Activated gamma-delta T cell treated with Interleukin-2 at 50 U/mL for 16 hours (primary cell): Measurements from ENCODE around the gene GSK3B.
"Not testable (repeated sequence)": the region's sequence is repeated elsewhere in the genome, so short reads cannot be mapped to it uniquely, and the experiment has no call there.

Experiments
- DNase-seq: peaks from one replicate; pipeline ENCODE4 v3.0.0-alpha.2; 2020

The GSK3B gene

GRCh38 chr3:119927190-119927589 lies 167.1 kb downstream of the GSK3B start:
- no peak for DNase-seq

GRCh38 chr3:119924111-119925094 lies 169.8 kb downstream of the GSK3B start:
- DNase-seq, result no peak

- no peak for DNase-seq
Observed at GRCh38 chr3:119918992-119919933, 175.0 kb downstream of the GSK3B start.

GRCh38 chr3:119913021-119913420 lies 181.2 kb downstream of the GSK3B start:
- DNase-seq, result no peak

- DNase-seq, result no peak
Observed at GRCh38 chr3:119912220-119912619, 182.0 kb downstream of the GSK3B start.

GRCh38 chr3:119911748-119912147 lies 182.5 kb downstream of the GSK3B start:
- DNase-seq, result no peak

- DNase-seq, result no peak
Observed at GRCh38 chr3:119902061-119902460, 192.2 kb downstream of the GSK3B start.

GRCh38 chr3:119901148-119901547 lies 193.1 kb downstream of the GSK3B start:
- DNase-seq, result no peak

GRCh38 chr3:119899192-119899511 lies 195.1 kb downstream of the GSK3B start:
- DNase-seq, result no peak

- DNase-seq, result no peak
Observed at GRCh38 chr3:119898478-119899191, 195.6 kb downstream of the GSK3B start.

GRCh38 chr3:119894195-119894594 lies 200.1 kb downstream of the GSK3B start:
- no peak for DNase-seq

- no peak for DNase-seq
Observed at GRCh38 chr3:119893769-119894168, 200.5 kb downstream of the GSK3B start.

GRCh38 chr3:119891944-119892721 lies 202.1 kb downstream of the GSK3B start:
- DNase-seq, result peak; percentile 29

- not testable (repeated sequence) for DNase-seq
Observed at GRCh38 chr3:119888681-119889080, 205.6 kb downstream of the GSK3B start.

- DNase-seq, result no peak
Observed at GRCh38 chr3:119885746-119886530, 208.3 kb downstream of the GSK3B start.

GRCh38 chr3:119884161-119884557 lies 210.1 kb downstream of the GSK3B start:
- DNase-seq, result no peak

GRCh38 chr3:119883461-119884160 lies 210.6 kb downstream of the GSK3B start:
- DNase-seq, result no peak

- DNase-seq, result no peak
Observed at GRCh38 chr3:119880966-119881365, 213.3 kb downstream of the GSK3B start.

- no peak for DNase-seq
Observed at GRCh38 chr3:119873646-119874045, 220.6 kb downstream of the GSK3B start.

GRCh38 chr3:119872773-119873172 lies 221.5 kb downstream of the GSK3B start:
- DNase-seq, result no peak

- no peak for DNase-seq
Observed at GRCh38 chr3:119871571-119871970, 222.7 kb downstream of the GSK3B start.
